HepG2 (cell line): ENCODE measurements around the gene KLHL17. TPM values are rescaled to one million over a fixed set of nuclear protein-coding genes. Genes with fewer than 3 reads are reported as not detected.

ENCODE experiments used
- CBX1 ChIP-seq: IDR thresholded peaks from one replicate; pipeline ENCODE4 v1.6.1; 2016; ENCODE audit warnings: antibody characterized with exemption, low read depth
- CCAR2 ChIP-seq: fragments of 200-400 bp; formaldehyde crosslinking; optimal IDR thresholded peaks from 2 replicates; pipeline ENCODE3; 2018; ENCODE audit warnings: low read depth, mild to moderate bottlenecking, low read length, moderate library complexity
- CCDC6 ChIP-seq: sonication (generic); formaldehyde crosslinking; IDR thresholded peaks from 2 replicates; pipeline ENCODE4 v1.8.1; 2022; ENCODE audit warnings: mild to moderate bottlenecking, missing genetic modification reagents, moderate library complexity
- CTCF ChIP-seq: sonication (generic); formaldehyde crosslinking; IDR thresholded peaks from 2 replicates; pipeline ENCODE4 v1.5.0; 2020; ENCODE audit warnings: mild to moderate bottlenecking, missing genetic modification reagents, moderate library complexity
- HINFP ChIP-seq: sonication (generic); formaldehyde crosslinking; IDR thresholded peaks from 2 replicates; pipeline ENCODE4 v1.4.0; 2020; ENCODE audit warnings: low read depth, mild to moderate bottlenecking, missing genetic modification reagents
- KLF9 ChIP-seq: IDR thresholded peaks from 2 replicates; pipeline ENCODE4 v1.6.1; 2016; ENCODE audit warnings: low read depth
- PRDM15 ChIP-seq: sonication (generic); formaldehyde crosslinking; IDR thresholded peaks from 2 replicates; pipeline ENCODE4 v1.4.0; 2020; ENCODE audit warnings: missing genetic modification reagents
- TBX3 ChIP-seq: fragments of 450-650 bp; IDR thresholded peaks from 2 replicates; pipeline ENCODE4 v1.6.1; 2017; ENCODE audit warnings: antibody characterized with exemption, mild to moderate bottlenecking, inconsistent platforms, borderline replicate concordance
- TMF1 ChIP-seq: sonication (generic); formaldehyde crosslinking; IDR thresholded peaks from 2 replicates; pipeline ENCODE4 v1.8.1; 2022; ENCODE audit warnings: low read depth, missing genetic modification reagents
- ZNF547 ChIP-seq: sonication (generic); formaldehyde crosslinking; IDR thresholded peaks from 2 replicates; pipeline ENCODE4 v1.5.1; 2020; ENCODE audit warnings: mild to moderate bottlenecking, missing genetic modification reagents
- polyA plus RNA-seq, 8 experiments: library from polyadenylated mRNA; depleted of rRNA in 3 of 8; stranded (reverse) in 7 of 8; unstranded in 1 of 8; fragments of >200 nt; fragmentation: Illumina TruSeq in 4 of 8; extraction: Trizol in 4 of 8; gene quantifications; 2 replicates each; pipeline versions ENCODE4 v1.2.1 to v1.2.3, GENCODE V29; 2011 to 2016; ENCODE audit warnings: low read depth in 4 of 8, missing spikeins in 1 of 8, mixed read lengths in 1 of 8; ENCODE audit not compliant: insufficient read depth in 1 of 8
- total RNA-seq, 5 experiments: library from RNA; depleted of rRNA; stranded (reverse); fragments of >200 nt; fragmentation: Illumina TruSeq; extraction: Trizol; gene quantifications; 2 replicates each; pipeline ENCODE4 v1.2.3, GENCODE V29; 2016; ENCODE audit warnings: low read depth in 1 of 5
- TF ChIP-seq, protein P1 (sequence below): sonication (generic); formaldehyde crosslinking; IDR thresholded peaks from 2 replicates; pipeline ENCODE4 v1.5.0; 2020; ENCODE audit warnings: mild to moderate bottlenecking, missing genetic modification reagents, borderline replicate concordance

KLHL17 gene
- total and polyA plus RNA-seq, 2 of the 13 experiments (the other 11 are each of a cell fraction or from before 2014, with no cell fraction given), result 9.3 to 24.7 TPM

DNA sequence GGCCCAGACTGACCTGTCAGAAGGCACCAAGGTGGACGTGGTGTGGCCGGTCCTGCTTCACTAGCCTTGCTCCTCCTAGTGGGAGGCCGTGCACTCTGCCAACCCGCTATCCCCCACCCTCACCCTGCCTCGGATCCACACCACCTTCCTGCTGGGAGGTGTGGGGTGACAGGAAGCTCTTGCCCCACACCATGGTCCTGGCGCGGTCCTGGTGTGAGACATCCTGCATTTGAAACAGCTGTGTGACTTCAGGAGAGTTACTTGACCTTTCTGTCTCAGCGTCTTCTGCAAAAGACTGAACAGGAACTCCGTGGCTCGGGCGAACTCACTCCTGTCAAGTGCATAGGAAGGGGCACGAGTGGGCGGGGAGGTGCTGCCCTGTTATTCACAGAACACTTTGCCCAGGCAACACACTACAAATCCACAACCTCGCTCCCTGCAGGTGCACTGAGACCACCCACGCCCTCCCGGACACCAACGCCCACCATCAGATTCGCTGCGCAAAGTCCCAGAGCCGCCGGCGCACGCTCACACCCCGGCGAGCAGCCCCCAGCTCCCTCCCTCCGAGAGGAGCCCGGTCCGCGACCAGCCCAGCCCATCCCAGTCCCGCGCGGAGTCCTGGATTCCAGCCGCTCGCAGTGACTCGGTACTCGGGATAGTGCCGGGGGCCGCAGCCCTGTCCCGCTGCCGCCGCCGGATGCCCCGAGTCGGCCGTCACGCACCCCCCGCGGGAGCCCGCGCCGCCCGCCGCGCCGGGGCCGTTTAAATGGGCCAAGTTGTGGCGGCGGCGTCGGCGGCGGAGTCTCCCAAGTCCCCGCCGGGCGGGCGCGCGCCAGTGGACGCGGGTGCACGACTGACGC lies 37.0 kb upstream of the KLHL17 start, which contains the start of gene SAMD11 (continued):
- TF ChIP-seq ZNF547 (CRISPR knock-in tag), result no peak
- no peak for TF ChIP-seq CCDC6 (CRISPR knock-in tag)
- TF ChIP-seq KLF9 (CRISPR knock-in tag), result no peak
- no peak for TF ChIP-seq CBX1
- TF ChIP-seq, protein P1, sequence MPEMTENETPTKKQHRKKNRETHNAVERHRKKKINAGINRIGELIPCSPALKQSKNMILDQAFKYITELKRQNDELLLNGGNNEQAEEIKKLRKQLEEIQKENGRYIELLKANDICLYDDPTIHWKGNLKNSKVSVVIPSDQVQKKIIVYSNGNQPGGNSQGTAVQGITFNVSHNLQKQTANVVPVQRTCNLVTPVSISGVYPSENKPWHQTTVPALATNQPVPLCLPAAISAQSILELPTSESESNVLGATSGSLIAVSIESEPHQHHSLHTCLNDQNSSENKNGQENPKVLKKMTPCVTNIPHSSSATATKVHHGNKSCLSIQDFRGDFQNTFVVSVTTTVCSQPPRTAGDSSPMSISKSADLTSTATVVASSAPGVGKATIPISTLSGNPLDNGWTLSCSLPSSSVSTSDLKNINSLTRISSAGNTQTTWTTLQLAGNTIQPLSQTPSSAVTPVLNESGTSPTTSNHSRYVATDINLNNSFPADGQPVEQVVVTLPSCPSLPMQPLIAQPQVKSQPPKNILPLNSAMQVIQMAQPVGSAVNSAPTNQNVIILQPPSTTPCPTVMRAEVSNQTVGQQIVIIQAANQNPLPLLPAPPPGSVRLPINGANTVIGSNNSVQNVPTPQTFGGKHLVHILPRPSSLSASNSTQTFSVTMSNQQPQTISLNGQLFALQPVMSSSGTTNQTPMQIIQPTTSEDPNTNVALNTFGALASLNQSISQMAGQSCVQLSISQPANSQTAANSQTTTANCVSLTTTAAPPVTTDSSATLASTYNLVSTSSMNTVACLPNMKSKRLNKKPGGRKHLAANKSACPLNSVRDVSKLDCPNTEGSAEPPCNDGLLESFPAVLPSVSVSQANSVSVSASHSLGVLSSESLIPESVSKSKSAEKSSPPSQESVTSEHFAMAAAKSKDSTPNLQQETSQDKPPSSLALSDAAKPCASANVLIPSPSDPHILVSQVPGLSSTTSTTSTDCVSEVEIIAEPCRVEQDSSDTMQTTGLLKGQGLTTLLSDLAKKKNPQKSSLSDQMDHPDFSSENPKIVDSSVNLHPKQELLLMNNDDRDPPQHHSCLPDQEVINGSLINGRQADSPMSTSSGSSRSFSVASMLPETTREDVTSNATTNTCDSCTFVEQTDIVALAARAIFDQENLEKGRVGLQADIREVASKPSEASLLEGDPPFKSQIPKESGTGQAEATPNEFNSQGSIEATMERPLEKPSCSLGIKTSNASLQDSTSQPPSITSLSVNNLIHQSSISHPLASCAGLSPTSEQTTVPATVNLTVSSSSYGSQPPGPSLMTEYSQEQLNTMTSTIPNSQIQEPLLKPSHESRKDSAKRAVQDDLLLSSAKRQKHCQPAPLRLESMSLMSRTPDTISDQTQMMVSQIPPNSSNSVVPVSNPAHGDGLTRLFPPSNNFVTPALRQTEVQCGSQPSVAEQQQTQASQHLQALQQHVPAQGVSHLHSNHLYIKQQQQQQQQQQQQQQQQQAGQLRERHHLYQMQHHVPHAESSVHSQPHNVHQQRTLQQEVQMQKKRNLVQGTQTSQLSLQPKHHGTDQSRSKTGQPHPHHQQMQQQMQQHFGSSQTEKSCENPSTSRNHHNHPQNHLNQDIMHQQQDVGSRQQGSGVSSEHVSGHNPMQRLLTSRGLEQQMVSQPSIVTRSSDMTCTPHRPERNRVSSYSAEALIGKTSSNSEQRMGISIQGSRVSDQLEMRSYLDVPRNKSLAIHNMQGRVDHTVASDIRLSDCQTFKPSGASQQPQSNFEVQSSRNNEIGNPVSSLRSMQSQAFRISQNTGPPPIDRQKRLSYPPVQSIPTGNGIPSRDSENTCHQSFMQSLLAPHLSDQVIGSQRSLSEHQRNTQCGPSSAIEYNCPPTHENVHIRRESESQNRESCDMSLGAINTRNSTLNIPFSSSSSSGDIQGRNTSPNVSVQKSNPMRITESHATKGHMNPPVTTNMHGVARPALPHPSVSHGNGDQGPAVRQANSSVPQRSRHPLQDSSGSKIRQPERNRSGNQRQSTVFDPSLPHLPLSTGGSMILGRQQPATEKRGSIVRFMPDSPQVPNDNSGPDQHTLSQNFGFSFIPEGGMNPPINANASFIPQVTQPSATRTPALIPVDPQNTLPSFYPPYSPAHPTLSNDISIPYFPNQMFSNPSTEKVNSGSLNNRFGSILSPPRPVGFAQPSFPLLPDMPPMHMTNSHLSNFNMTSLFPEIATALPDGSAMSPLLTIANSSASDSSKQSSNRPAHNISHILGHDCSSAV (CRISPR knock-in tag), result no peak
- TF ChIP-seq TMF1 (CRISPR knock-in tag), result no peak
- no peak for TF ChIP-seq TBX3
- no peak for TF ChIP-seq HINFP (CRISPR knock-in tag)
- TF ChIP-seq CTCF (CRISPR knock-in tag), result 0 out of 2 replicates have a peak, but pooled peaks have one; percentile 5
- no peak for TF ChIP-seq PRDM15 (CRISPR knock-in tag)
- TF ChIP-seq CCAR2, result no peak
